KMS-11 (cell line): Measurements from ENCODE around the gene KRTAP19-4.

Source experiments
- H2AFZ ChIP-seq: fragments of 200-600 bp; sonication (generic); 2 replicates; pipeline ENCODE4 v1.6.1; 2016; ENCODE audit warnings: antibody characterized with exemption, mixed run types, low read depth
- H3K27ac ChIP-seq: fragments of 200-600 bp; sonication (generic); 2 replicates; pipeline ENCODE4 v1.6.1; 2016; ENCODE audit warnings: mild to moderate bottlenecking, mixed run types
- H3K27me3 ChIP-seq: fragments of 200-600 bp; sonication (generic); 2 replicates; pipeline ENCODE4 v1.6.1; 2017; ENCODE audit warnings: mild to moderate bottlenecking, low read depth, mixed run types, moderate library complexity; ENCODE audit not compliant: insufficient read depth
- H3K36me3 ChIP-seq: fragments of 200-600 bp; sonication (generic); 2 replicates; pipeline ENCODE4 v1.6.1; 2017; ENCODE audit warnings: mild to moderate bottlenecking, mixed run types; ENCODE audit not compliant: insufficient read depth
- H3K4me1 ChIP-seq: fragments of 200-600 bp; sonication (generic); 2 replicates; pipeline ENCODE4 v1.6.1; 2016; ENCODE audit warnings: mild to moderate bottlenecking, low read depth, mixed run types; ENCODE audit not compliant: poor library complexity, severe bottlenecking
- H3K4me2 ChIP-seq: fragments of 200-600 bp; sonication (generic); 2 replicates; pipeline ENCODE4 v1.7.0; 2016; ENCODE audit warnings: mild to moderate bottlenecking, mixed run types
- H3K4me3 ChIP-seq: fragments of 200-600 bp; sonication (generic); IDR thresholded peaks from 2 replicates; pipeline ENCODE4 v1.6.1; 2017; ENCODE audit warnings: low read depth, low read length, mixed read lengths; ENCODE audit not compliant: insufficient read depth
- H3K79me2 ChIP-seq: fragments of 200-600 bp; sonication (generic); 2 replicates; pipeline ENCODE4 v1.6.1; 2016; ENCODE audit warnings: low read depth, mixed run types; ENCODE audit not compliant: insufficient read depth
- H3K9ac ChIP-seq: fragments of 200-600 bp; sonication (generic); 2 replicates; pipeline ENCODE4 v1.6.1; 2016; ENCODE audit warnings: mild to moderate bottlenecking, mixed run types
- H4K20me1 ChIP-seq: fragments of 200-600 bp; sonication (generic); 2 replicates; pipeline ENCODE4 v1.6.1; 2016; ENCODE audit warnings: mild to moderate bottlenecking, mixed run types; ENCODE audit not compliant: insufficient read depth
- CTCF ChIP-seq: fragments of 200-600 bp; sonication (generic); conservative IDR thresholded peaks from 2 replicates; pipeline ENCODE4 v1.6.1; 2017; ENCODE audit warnings: low read depth, mild to moderate bottlenecking, antibody characterized with exemption, low read length, moderate library complexity, mixed read lengths

The KRTAP19-4 gene

GRCh38 chr21:30497065-30497464, at the start of gene KRTAP19-4:
KRTAP19-4 (minus strand) TSS chr21:30497165; CDS start chr21:30497110, 55 bp downstream.
- Histone ChIP-seq H3K79me2 (no peaks in the 10 kb centered on the region), H3K9ac (no peak within 1 kb of the TSS), H3K27ac (no peak within 1 kb of the TSS), H3K4me2 (no peak within 1 kb of the TSS), H3K36me3 (no peaks in the 10 kb centered on the region), H4K20me1 (no peaks in the 10 kb centered on the region), H2AFZ (no peak within 1 kb of the TSS), H3K27me3 (no peaks in the 10 kb centered on the region), H3K4me1 (no peaks in the 10 kb centered on the region), H3K4me3 (no peak within 1 kb of the TSS)
- TF ChIP-seq CTCF: no peak

DNA sequence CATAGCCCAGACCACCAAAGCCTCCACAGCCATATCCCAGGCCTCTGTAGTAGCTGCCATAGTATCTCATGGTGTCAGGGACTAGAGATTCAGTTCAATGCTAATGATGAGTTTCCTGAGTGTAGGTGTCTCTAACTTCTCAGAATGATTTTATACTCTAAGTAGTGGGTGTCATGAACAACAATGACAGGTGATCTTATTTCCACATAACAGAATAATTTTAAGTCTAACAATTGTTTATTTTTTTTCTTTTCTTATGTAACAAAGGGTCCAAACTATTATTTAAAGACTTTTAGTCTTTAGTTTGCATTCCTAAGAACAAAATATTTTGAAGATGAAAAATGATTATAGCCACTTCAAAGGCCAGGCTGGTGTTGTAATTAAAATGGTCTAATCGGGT, 44.8 kb upstream of the KRTAP19-4 start, which contains the start of gene KRTAP19-6:
TSS of gene KRTAP19-6 (minus strand) at position 101 of the 400 bp plus-strand sequence. CDS start at position 70, 31 bp downstream.
- Histone ChIP-seq H3K27ac (no peak within 1 kb of the TSS), H4K20me1 (no peaks in the 10 kb centered on the region), H3K4me1 (no peaks in the 10 kb centered on the region), H3K9ac (no peak within 1 kb of the TSS), H3K36me3 (no peaks in the 10 kb centered on the region), H2AFZ (no peak within 1 kb of the TSS), H3K27me3 (no peaks in the 10 kb centered on the region), H3K4me3 (no peak within 1 kb of the TSS), H3K4me2 (no peak within 1 kb of the TSS), H3K79me2 (no peaks in the 10 kb centered on the region)
- no peak for TF ChIP-seq CTCF

DNA sequence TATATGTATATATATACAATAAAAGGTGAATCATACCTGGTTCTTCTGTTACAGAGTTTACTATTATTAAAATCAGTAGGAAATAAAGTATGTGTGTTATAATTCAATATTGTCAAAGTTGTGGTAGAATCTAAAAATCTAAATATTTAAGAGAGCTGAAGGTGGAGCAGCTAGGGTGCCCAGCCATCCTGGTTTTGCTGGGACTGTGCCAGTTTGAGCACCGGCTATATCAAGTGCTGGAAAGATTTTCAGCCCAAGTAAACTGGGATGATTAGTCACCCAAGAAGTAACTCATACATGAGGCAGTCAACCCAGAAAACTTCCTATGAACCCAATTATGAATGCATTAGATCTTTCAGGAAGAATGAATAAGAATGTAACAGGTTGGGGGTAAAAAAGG, 21.9 kb upstream of the KRTAP19-4 start:
- Histone ChIP-seq H3K4me2 (no peak overlapping the region), H3K79me2 (no peaks in the 10 kb centered on the region), H3K27ac (no peak overlapping the region), H3K4me3 (no peak overlapping the region), H3K9ac (no peak overlapping the region), H2AFZ (no peak overlapping the region), H3K36me3 (no peaks in the 10 kb centered on the region), H4K20me1 (no peaks in the 10 kb centered on the region), H3K27me3 (no peaks in the 10 kb centered on the region), H3K4me1 (no peaks in the 10 kb centered on the region)
- TF ChIP-seq CTCF: no peak

DNA sequence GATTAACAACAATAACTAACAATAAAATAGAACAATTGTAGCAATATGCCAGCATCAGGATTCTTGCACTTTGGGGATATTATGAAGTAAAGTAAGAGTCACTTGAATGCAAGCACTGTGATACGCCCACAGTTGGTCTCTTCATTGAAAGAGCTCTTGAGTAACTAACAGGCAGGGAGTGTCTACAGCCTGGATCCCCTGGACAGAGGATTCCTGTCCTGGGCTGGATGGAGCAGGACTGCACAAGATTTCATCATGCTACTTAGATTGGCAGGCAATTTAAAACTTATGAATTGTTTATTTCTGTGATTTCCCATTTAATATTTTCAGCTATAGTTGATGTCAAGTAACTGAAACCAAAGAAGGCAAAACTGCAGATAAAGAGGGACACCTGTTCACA, 18.7 kb upstream of the KRTAP19-4 start:
- TF ChIP-seq CTCF: no peak
- Histone ChIP-seq H3K4me1 (no peaks in the 10 kb centered on the region), H3K27me3 (no peaks in the 10 kb centered on the region), H3K4me2 (no peak overlapping the region), H2AFZ (no peak overlapping the region), H3K36me3 (no peaks in the 10 kb centered on the region), H3K4me3 (no peak overlapping the region), H3K9ac (no peak overlapping the region), H4K20me1 (no peaks in the 10 kb centered on the region), H3K79me2 (no peaks in the 10 kb centered on the region), H3K27ac (no peak overlapping the region)
